Osteoblast (primary cell): Measurements from ENCODE around the gene GLB1L2. TPM values are rescaled to one million over a fixed set of nuclear protein-coding genes. Genes with fewer than 3 reads are reported as not detected.

ENCODE experiments used
- DNase-seq: peaks from one replicate; pipeline ENCODE4 v3.0.0; 2011; ENCODE audit warnings: low spot score, mixed read lengths; ENCODE audit not compliant: insufficient read length; ENCODE audit errors: missing footprints
- H2AFZ ChIP-seq: 2 replicates; pipeline ENCODE4 v1.6.0; 2011; ENCODE audit warnings: mild to moderate bottlenecking, low read length
- H3K27ac ChIP-seq: 2 replicates; pipeline ENCODE4 v1.5.1; 2011; ENCODE audit warnings: mild to moderate bottlenecking, low read depth, low read length, moderate library complexity
- H3K27me3 ChIP-seq: 2 replicates; pipeline ENCODE4 v1.6.0; 2012; ENCODE audit warnings: mild to moderate bottlenecking, control low read depth, inconsistent platforms, low read length, moderate library complexity; ENCODE audit not compliant: insufficient read depth
- H3K36me3 ChIP-seq: 2 replicates; pipeline ENCODE4 v1.5.1; 2011; ENCODE audit warnings: mild to moderate bottlenecking, low read length, control low read depth, moderate library complexity; ENCODE audit not compliant: insufficient read depth
- H3K4me1 ChIP-seq: 2 replicates; pipeline ENCODE4 v1.5.1; 2011; ENCODE audit warnings: mild to moderate bottlenecking, low read length, control low read depth, moderate library complexity; ENCODE audit not compliant: insufficient read depth
- H3K4me2 ChIP-seq: 2 replicates; pipeline ENCODE4 v1.6.0; 2011; ENCODE audit warnings: mild to moderate bottlenecking, low read length; ENCODE audit not compliant: insufficient read depth
- H3K4me3 ChIP-seq: fragments of 200-600 bp; sonication (generic); 3 replicates; pipeline ENCODE4 v1.5.1; 2012; ENCODE audit warnings: mild to moderate bottlenecking, low read length, inconsistent platforms; ENCODE audit not compliant: insufficient read depth
- H3K79me2 ChIP-seq: 2 replicates; pipeline ENCODE4 v1.6.0; 2012; ENCODE audit warnings: mild to moderate bottlenecking, low read length, control low read depth, inconsistent platforms; ENCODE audit not compliant: insufficient read depth
- H3K9me3 ChIP-seq: 2 replicates; pipeline ENCODE4 v1.5.1; 2011; ENCODE audit warnings: low read depth, low read length, control low read depth
- H4K20me1 ChIP-seq: 2 replicates; pipeline ENCODE4 v1.6.0; 2012; ENCODE audit warnings: mild to moderate bottlenecking, low read length, control low read depth; ENCODE audit not compliant: insufficient read depth
- CTCF ChIP-seq: IDR thresholded peaks from 2 replicates; pipeline ENCODE4 v1.5.1; 2011; ENCODE audit warnings: mild to moderate bottlenecking, low read depth, low read length, moderate library complexity; ENCODE audit errors: extremely low read depth
- total RNA-seq: library from RNA; depleted of rRNA; stranded (reverse); fragments of >200 nt; gene quantifications from 2 replicates; pipeline ENCODE4 v1.2.3, GENCODE V29; 2012

Gene GLB1L2
- total RNA-seq, 1 donor: 0.36 TPM

DNA sequence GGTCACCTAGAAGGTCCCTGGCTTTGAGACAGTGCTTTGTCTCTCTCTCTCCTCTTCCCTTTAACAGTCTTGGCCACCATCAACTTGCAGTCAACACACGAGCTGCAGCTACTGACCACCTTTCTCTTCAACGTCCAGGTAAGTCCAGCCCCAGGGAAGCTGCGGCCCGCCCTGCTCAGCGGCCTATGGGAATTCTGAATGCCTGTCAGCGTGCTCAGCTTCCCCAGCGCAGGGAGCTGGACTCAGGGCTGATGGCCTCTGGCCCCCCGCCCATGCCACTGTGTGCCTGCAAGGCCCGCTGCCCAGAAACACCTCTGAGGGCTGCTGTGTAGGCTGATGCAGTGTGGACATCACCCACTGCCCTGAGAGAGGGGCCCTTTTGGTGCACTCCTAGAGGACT is 32.5 kb downstream of the GLB1L2 start:
- Histone ChIP-seq H2AFZ (no peak overlapping the region), H3K27me3 (no peaks in the 10 kb centered on the region), H3K79me2 (no peaks in the 10 kb centered on the region), H3K4me1 (no peaks in the 10 kb centered on the region), H4K20me1 (no peaks in the 10 kb centered on the region), H3K4me3 (no peak overlapping the region), H3K27ac (no peak overlapping the region), H3K4me2 (no peak overlapping the region), H3K9me3 (no peaks in the 10 kb centered on the region), H3K36me3 (no peaks in the 10 kb centered on the region)
- TF ChIP-seq CTCF: no peak
- peak; percentile 52 for DNase-seq

GRCh38 chr11:134365011-134365925 is 33.5 kb downstream of the GLB1L2 start:
- H2AFZ ChIP-seq: no peak overlapping the region
- no peak overlapping the region for H3K4me3 ChIP-seq
- H3K4me2 ChIP-seq: no peak overlapping the region
- no peaks in the 10 kb centered on the region for H3K79me2 ChIP-seq
- H3K9me3 ChIP-seq: no peaks in the 10 kb centered on the region
- H3K27ac ChIP-seq: no peak overlapping the region
- no peaks in the 10 kb centered on the region for H4K20me1 ChIP-seq
- DNase-seq: peak; percentile 78
- no peaks in the 10 kb centered on the region for H3K36me3 ChIP-seq
- no peaks in the 10 kb centered on the region for H3K4me1 ChIP-seq
- no peaks in the 10 kb centered on the region for H3K27me3 ChIP-seq
- no peak for TF ChIP-seq CTCF

GRCh38 chr11:134366254-134366653 is 34.5 kb downstream of the GLB1L2 start:
- no peak for TF ChIP-seq CTCF
- Histone ChIP-seq H3K4me1 (no peaks in the 10 kb centered on the region), H3K4me3 (no peak overlapping the region), H2AFZ (no peak overlapping the region), H4K20me1 (no peaks in the 10 kb centered on the region), H3K9me3 (no peaks in the 10 kb centered on the region), H3K27ac (no peak overlapping the region), H3K79me2 (no peaks in the 10 kb centered on the region), H3K4me2 (no peak overlapping the region), H3K27me3 (no peaks in the 10 kb centered on the region), H3K36me3 (no peaks in the 10 kb centered on the region)
- peak; percentile 81 for DNase-seq

GRCh38 chr11:134367781-134368180 is 36.0 kb downstream of the GLB1L2 start:
- no peak for TF ChIP-seq CTCF
- DNase-seq: peak; percentile 26
- no peak overlapping the region for H3K4me2 ChIP-seq
- H2AFZ ChIP-seq: no peak overlapping the region
- no peaks in the 10 kb centered on the region for H3K4me1 ChIP-seq
- H3K27ac ChIP-seq: no peak overlapping the region
- no peak overlapping the region for H3K4me3 ChIP-seq
- H3K36me3 ChIP-seq: no peaks in the 10 kb centered on the region
- no peaks in the 10 kb centered on the region for H4K20me1 ChIP-seq
- H3K9me3 ChIP-seq: no peaks in the 10 kb centered on the region
- H3K79me2 ChIP-seq: no peaks in the 10 kb centered on the region
- H3K27me3 ChIP-seq: no peaks in the 10 kb centered on the region
